Bronchial smooth muscle cell (primary cell): ENCODE measurements around the gene RFC1. TPM values are rescaled to one million over a fixed set of nuclear protein-coding genes. Genes with fewer than 3 reads are reported as not detected.

Experiments
- total RNA-seq: library from RNA; depleted of rRNA; stranded (reverse); fragments of >200 nt; gene quantifications from 2 replicates; pipeline ENCODE4 v1.2.1, GENCODE V29; 2014

The RFC1 gene, protein sequence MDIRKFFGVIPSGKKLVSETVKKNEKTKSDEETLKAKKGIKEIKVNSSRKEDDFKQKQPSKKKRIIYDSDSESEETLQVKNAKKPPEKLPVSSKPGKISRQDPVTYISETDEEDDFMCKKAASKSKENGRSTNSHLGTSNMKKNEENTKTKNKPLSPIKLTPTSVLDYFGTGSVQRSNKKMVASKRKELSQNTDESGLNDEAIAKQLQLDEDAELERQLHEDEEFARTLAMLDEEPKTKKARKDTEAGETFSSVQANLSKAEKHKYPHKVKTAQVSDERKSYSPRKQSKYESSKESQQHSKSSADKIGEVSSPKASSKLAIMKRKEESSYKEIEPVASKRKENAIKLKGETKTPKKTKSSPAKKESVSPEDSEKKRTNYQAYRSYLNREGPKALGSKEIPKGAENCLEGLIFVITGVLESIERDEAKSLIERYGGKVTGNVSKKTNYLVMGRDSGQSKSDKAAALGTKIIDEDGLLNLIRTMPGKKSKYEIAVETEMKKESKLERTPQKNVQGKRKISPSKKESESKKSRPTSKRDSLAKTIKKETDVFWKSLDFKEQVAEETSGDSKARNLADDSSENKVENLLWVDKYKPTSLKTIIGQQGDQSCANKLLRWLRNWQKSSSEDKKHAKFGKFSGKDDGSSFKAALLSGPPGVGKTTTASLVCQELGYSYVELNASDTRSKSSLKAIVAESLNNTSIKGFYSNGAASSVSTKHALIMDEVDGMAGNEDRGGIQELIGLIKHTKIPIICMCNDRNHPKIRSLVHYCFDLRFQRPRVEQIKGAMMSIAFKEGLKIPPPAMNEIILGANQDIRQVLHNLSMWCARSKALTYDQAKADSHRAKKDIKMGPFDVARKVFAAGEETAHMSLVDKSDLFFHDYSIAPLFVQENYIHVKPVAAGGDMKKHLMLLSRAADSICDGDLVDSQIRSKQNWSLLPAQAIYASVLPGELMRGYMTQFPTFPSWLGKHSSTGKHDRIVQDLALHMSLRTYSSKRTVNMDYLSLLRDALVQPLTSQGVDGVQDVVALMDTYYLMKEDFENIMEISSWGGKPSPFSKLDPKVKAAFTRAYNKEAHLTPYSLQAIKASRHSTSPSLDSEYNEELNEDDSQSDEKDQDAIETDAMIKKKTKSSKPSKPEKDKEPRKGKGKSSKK
- 41.0 and 43.8 TPM in 2 replicates for total RNA-seq

GRCh38 chr4:39365830-39366771 is at the start of gene RFC1:
RFC1 (minus strand) TSS chr4:39366362; CDS start chr4:39366241, 121 bp downstream.

GRCh38 chr4:39406763-39407583 is 40.8 kb upstream of the RFC1 start, which contains the start of gene KLB:
KLB (plus strand) TSS chr4:39406930; CDS start chr4:39406950, 20 bp downstream.

Other genes with a start within 250 kb of the RFC1 start
- 30.6 and 41.6 TPM in 2 replicates for gene WDR19, start 183.8 kb downstream of the RFC1 start, total RNA-seq
- not detected in 2 replicates for gene KLB, start 40.6 kb upstream of the RFC1 start, total RNA-seq
- 516 and 2,421 TPM in 2 replicates for gene RPL9, start 92.6 kb upstream of the RFC1 start, total RNA-seq
- gene LIAS, start 92.7 kb upstream of the RFC1 start, total RNA-seq: 6.9 TPM in 2 replicates
- gene UGDH, start 161.1 kb upstream of the RFC1 start, total RNA-seq: 177 and 243 TPM in 2 replicates